WERI-Rb-1 (cell line): ENCODE data around the gene WSCD2.

Experiments used
- DNase-seq: peaks from one replicate; pipeline ENCODE4 v3.0.0-alpha.2; 2020
- H3K27ac ChIP-seq: fragments of 250-450 bp; sonication (Bioruptor Pico); 2 replicates; pipeline ENCODE4 v1.5.1; 2020; ENCODE audit warnings: mild to moderate bottlenecking, moderate library complexity
- H3K27me3 ChIP-seq: fragments of 250-450 bp; sonication (Bioruptor Pico); 2 replicates; pipeline ENCODE4 v1.5.1; 2021; ENCODE audit warnings: mild to moderate bottlenecking, low read depth, moderate library complexity; ENCODE audit not compliant: insufficient read depth, severe bottlenecking
- H3K36me3 ChIP-seq: fragments of 250-450 bp; sonication (Bioruptor Pico); 2 replicates; pipeline ENCODE4 v1.5.1; 2020; ENCODE audit warnings: mild to moderate bottlenecking, moderate library complexity
- H3K4me3 ChIP-seq: 2 replicates; pipeline ENCODE4 v1.5.1; 2011; ENCODE audit warnings: low read depth, mild to moderate bottlenecking, control low read depth, low read length
- H3K9me3 ChIP-seq: fragments of 250-450 bp; sonication (Bioruptor Pico); 2 replicates; pipeline ENCODE4 v1.5.1; 2021; ENCODE audit warnings: mild to moderate bottlenecking, moderate library complexity; ENCODE audit not compliant: severe bottlenecking
- TF ChIP-seq, protein P1 (sequence below): IDR thresholded peaks from 2 replicates; pipeline ENCODE4 v1.5.1; 2011; ENCODE audit warnings: low read depth, mild to moderate bottlenecking, control low read depth, inconsistent platforms, low read length

The WSCD2 gene

DNA sequence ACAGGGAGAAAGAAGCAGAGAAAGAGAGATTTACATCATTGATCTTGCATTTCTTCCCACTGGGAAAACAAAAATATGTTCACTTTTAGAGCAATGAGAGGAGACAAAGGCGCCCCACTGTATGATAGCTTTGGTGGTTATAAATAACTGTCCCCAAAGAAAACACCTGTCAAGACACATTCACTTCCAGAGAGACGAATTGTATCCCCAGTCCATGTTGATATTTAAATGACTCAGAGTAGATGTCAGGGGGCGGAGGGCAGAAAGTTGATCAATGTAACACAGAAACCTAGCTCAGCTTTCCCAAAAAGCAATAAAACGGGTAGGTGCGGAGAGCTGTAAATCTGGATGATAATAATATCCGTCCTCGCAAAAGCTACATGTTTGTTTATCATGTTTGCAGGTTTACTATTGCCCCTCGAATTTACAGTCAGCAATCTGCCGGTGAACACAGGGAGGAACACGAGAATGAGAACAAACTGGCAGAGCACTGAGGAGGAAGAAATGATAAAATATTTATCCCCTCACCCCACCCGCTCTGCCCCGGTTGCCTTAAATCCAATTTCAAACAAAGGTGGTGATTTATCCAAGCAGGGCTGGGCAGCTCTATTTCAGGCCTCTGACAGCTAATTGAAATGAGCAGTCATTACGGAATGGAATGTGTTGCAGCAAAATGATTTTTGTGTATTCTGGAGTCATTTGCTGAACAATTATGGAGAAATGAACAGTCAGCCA is 125.6 kb downstream of the WSCD2 start:
- H3K9me3 ChIP-seq: peaks cover under 1% of the 10 kb centered on the region
- H3K27me3 ChIP-seq: peaks cover 55% of the 10 kb centered on the region
- no peak overlapping the region for H3K27ac ChIP-seq
- TF ChIP-seq, protein P1, sequence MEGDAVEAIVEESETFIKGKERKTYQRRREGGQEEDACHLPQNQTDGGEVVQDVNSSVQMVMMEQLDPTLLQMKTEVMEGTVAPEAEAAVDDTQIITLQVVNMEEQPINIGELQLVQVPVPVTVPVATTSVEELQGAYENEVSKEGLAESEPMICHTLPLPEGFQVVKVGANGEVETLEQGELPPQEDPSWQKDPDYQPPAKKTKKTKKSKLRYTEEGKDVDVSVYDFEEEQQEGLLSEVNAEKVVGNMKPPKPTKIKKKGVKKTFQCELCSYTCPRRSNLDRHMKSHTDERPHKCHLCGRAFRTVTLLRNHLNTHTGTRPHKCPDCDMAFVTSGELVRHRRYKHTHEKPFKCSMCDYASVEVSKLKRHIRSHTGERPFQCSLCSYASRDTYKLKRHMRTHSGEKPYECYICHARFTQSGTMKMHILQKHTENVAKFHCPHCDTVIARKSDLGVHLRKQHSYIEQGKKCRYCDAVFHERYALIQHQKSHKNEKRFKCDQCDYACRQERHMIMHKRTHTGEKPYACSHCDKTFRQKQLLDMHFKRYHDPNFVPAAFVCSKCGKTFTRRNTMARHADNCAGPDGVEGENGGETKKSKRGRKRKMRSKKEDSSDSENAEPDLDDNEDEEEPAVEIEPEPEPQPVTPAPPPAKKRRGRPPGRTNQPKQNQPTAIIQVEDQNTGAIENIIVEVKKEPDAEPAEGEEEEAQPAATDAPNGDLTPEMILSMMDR: no peak
- no peak for DNase-seq
- no peaks in the 10 kb centered on the region for H3K36me3 ChIP-seq
- no peak overlapping the region for H3K4me3 ChIP-seq

DNA sequence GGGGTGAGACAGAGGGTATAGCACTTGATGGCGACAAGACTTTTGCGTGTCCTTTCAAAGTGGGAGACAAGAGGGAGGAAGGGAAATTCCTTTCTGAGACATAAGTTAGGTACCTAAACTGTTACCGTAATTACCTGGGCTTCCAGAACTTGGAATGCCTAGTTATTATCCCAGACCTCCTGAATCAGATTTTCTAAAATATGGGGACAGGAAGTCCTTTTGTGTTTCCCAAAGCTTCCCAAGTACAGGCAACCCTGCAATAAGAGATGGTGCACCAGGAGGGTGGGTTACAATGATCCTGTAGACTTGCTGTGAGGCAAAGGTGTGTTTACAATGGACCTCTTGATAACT is 126.1 kb downstream of the WSCD2 start:
- Histone ChIP-seq H3K9me3 (peaks cover 2% of the 10 kb centered on the region), H3K27me3 (peaks cover 55% of the 10 kb centered on the region), H3K27ac (no peak overlapping the region), H3K36me3 (no peaks in the 10 kb centered on the region), H3K4me3 (no peak overlapping the region)
- no peak for DNase-seq
- TF ChIP-seq, protein P1: no peak

DNA sequence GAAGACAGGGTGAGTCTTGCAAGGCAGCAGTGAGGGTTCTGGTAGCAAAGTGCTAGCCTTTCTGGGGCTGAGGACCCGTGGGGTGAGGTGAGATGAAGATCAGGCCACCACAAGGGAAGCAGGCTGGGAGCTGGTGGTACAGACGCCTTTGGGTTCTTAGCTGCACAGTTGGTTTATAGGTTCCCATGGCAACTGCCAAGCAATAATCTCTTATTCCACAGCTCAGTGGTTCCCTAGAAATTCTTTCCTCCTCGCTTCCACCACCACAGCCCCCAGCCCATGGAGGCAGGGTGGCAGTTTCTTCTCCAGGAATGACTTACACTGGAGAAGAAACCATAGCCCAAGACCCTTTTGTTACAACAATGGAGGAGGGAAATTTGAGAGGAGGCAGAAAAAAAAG is 127.9 kb downstream of the WSCD2 start:
- no peak overlapping the region for H3K4me3 ChIP-seq
- H3K27ac ChIP-seq: no peak overlapping the region
- DNase-seq: no peak
- H3K9me3 ChIP-seq: peaks cover 2% of the 10 kb centered on the region
- H3K36me3 ChIP-seq: no peaks in the 10 kb centered on the region
- peaks cover 51% of the 10 kb centered on the region for H3K27me3 ChIP-seq
- TF ChIP-seq, protein P1: no peak

DNA sequence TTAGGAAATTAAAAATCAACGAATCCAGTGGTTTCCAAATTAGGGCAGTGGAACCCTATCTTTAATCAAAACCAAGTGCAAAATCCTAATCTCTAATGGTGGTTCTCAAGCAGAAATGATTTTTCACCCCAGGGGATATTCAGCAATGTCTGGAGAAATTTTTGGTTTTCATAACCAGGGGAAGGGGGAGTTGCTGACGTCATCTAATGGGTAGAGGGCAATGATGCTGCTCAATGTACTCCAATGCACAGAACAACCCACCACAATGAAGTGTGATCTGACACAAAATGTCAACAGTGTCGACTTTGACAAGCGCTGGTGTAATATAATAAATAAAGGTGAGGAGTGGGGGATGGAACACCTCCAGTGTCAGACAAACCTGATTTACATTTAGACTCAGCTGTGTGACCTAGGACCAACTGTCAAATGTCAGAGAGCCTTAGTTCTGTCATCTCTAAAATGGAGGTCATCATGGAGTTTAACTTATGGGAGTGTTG is 128.6 kb downstream of the WSCD2 start:
- Histone ChIP-seq H3K27me3 (peaks cover 50% of the 10 kb centered on the region), H3K36me3 (no peaks in the 10 kb centered on the region), H3K9me3 (peaks cover 2% of the 10 kb centered on the region), H3K4me3 (no peak overlapping the region), H3K27ac (no peak overlapping the region)
- TF ChIP-seq, protein P1: no peak
- no peak for DNase-seq

DNA sequence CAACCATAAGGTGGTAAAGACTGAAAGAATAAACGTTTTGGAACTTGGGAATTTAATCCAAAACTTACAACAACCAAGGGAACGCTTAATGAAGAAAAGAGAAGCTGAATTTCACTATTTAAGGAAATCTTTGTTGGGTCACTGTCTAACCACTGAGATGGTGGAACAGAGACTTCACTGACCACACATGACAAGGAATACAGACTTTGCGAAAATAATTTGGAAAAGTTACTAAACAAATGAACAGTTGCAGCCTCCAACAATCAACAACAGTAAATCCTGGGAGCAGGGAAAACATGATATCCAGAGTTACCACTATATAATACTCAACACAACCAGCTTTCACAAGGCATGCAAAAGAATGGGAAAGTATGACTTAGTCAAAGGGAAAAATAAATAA is 131.0 kb downstream of the WSCD2 start:
- no peak overlapping the region for H3K27ac ChIP-seq
- no peak for DNase-seq
- TF ChIP-seq, protein P1: no peak
- H3K27me3 ChIP-seq: peaks cover 54% of the 10 kb centered on the region
- no peak overlapping the region for H3K4me3 ChIP-seq
- peaks cover 2% of the 10 kb centered on the region for H3K9me3 ChIP-seq
- no peaks in the 10 kb centered on the region for H3K36me3 ChIP-seq

DNA sequence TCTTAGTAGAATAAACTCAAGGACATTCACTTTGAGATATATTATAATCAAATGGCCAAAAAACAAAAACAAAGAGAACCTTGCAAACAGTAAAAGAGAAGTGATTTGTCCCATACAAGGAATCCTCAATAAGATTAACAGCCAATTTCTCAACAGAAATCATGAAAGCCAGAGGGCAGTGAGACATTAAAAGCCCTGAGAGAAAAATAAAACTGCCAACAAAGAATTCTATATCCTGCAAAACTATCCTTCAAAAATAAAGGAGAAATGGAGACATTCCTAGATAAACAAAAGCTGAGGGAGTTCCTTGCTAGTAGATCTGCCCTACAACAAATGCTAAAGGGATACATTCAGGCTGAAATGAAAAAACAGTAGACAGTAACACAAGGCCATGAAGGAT is 131.9 kb downstream of the WSCD2 start:
- TF ChIP-seq, protein P1: no peak
- H3K27me3 ChIP-seq: peaks cover 52% of the 10 kb centered on the region
- peaks cover 2% of the 10 kb centered on the region for H3K9me3 ChIP-seq
- no peak for DNase-seq
- H3K36me3 ChIP-seq: no peaks in the 10 kb centered on the region
- no peak overlapping the region for H3K27ac ChIP-seq
- no peak overlapping the region for H3K4me3 ChIP-seq
